ENCODE data around the gene RIT2.

DNA sequence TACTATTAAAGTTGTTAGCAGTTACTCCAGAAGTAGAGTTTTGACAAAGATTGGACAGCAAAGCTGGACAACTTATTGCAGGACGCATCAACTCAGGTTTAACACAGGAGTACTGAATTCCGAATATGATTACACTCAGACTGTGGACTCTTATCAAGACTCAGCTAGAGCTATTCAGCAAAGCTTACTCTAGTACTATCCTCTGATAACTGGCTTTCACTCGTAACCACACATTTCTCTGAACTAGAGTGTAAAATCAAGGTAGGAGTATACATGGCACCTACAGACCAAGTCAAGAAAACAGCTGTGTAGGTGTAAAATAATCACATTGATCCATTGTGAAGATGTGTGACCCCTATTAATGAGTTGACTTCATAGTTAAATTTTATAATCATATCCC is 154.2 kb downstream of the RIT2 start:
- TF ChIP-seq, protein P1, sequence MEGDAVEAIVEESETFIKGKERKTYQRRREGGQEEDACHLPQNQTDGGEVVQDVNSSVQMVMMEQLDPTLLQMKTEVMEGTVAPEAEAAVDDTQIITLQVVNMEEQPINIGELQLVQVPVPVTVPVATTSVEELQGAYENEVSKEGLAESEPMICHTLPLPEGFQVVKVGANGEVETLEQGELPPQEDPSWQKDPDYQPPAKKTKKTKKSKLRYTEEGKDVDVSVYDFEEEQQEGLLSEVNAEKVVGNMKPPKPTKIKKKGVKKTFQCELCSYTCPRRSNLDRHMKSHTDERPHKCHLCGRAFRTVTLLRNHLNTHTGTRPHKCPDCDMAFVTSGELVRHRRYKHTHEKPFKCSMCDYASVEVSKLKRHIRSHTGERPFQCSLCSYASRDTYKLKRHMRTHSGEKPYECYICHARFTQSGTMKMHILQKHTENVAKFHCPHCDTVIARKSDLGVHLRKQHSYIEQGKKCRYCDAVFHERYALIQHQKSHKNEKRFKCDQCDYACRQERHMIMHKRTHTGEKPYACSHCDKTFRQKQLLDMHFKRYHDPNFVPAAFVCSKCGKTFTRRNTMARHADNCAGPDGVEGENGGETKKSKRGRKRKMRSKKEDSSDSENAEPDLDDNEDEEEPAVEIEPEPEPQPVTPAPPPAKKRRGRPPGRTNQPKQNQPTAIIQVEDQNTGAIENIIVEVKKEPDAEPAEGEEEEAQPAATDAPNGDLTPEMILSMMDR (IDR thresholded peaks at IDR 0.05), result no peak
- TF ChIP-seq EP300 (IDR thresholded peaks at IDR 0.05), result no peak
